HFFc6 (cell line): ENCODE measurements around the gene C2CD4C. TPM values are rescaled to one million over a fixed set of nuclear protein-coding genes. Genes with fewer than 3 reads are reported as not detected.

Source experiments
- DNase-seq: peaks from one replicate; pipeline ENCODE4 v3.0.0-alpha.2; 2018
- H3K27ac Mint-ChIP-seq: 2 replicates; pipeline ENCODE4 v1.8.0; 2020; ENCODE audit warnings: mild to moderate bottlenecking, mixed read lengths
- H3K27me3 Mint-ChIP-seq: 2 replicates; pipeline ENCODE4 v1.8.0; 2021; ENCODE audit warnings: mild to moderate bottlenecking, moderate library complexity, mixed read lengths; ENCODE audit not compliant: insufficient read depth
- H3K36me3 Mint-ChIP-seq: 2 replicates; pipeline ENCODE4 v1.8.0; 2021; ENCODE audit warnings: low read depth, mixed read lengths
- H3K4me1 Mint-ChIP-seq: 2 replicates; pipeline ENCODE4 v1.8.0; 2020; ENCODE audit warnings: low read depth, mixed read lengths
- H3K4me3 Mint-ChIP-seq: 2 replicates; pipeline ENCODE4 v1.8.0; 2020; ENCODE audit warnings: mild to moderate bottlenecking, moderate library complexity, mixed read lengths
- H3K9me3 Mint-ChIP-seq: 2 replicates; pipeline ENCODE4 v1.8.0; 2020; ENCODE audit warnings: mild to moderate bottlenecking, mixed read lengths
- CTCF ChIP-seq: fragments of 200-600 bp; sonication (generic); IDR thresholded peaks from 2 replicates; pipeline ENCODE4 v1.5.0; 2021; ENCODE audit warnings: antibody characterized with exemption, mild to moderate bottlenecking
- total RNA-seq, 6 experiments: library from RNA; stranded (reverse); fragmentation: NEBNext Ultra II Directional; extraction: Animal tissue kit (Norgen Biotek cat#: 25700); gene quantifications; 2 replicates in 1 of 6; 3 replicates in 5 of 6; pipeline ENCODE4 v1.2.3, GENCODE V29; 2021

C2CD4C gene
- total RNA-seq, 6 experiments from 2014 or later, result not detected

GRCh38 chr19:405121-405965, 3.6 kb downstream of the C2CD4C start:
- Mint-ChIP-seq H3K27ac (no peak overlapping the region), H3K36me3 (no peaks in the 10 kb centered on the region), H3K27me3 (peaks cover 3% of the 10 kb centered on the region; the same call in 1 of the 2 replicates), H3K4me3 (no peak overlapping the region), H3K4me1 (0 out of 2 replicates have a peak, but pooled peaks cover 4% of the 10 kb centered on the region), H3K9me3 (peaks cover 3% of the 10 kb centered on the region; the same call in 1 of the 2 replicates)
- no peak for TF ChIP-seq CTCF
- no peak for DNase-seq

GRCh38 chr19:403221-404027, 5.5 kb downstream of the C2CD4C start:
- no peak overlapping the region for H3K4me3 Mint-ChIP-seq
- no peak for DNase-seq

GRCh38 chr19:402786-403185, 6.2 kb downstream of the C2CD4C start:
- no peak for DNase-seq
- Mint-ChIP-seq H3K4me3 (no peak overlapping the region), H3K9me3 (peaks cover 2% of the 10 kb centered on the region; the same call in 1 of the 2 replicates), H3K27ac (no peak overlapping the region), H3K27me3 (peaks cover 3% of the 10 kb centered on the region; the same call in 1 of the 2 replicates), H3K36me3 (no peaks in the 10 kb centered on the region), H3K4me1 (no peaks in the 10 kb centered on the region)
- TF ChIP-seq CTCF, result no peak

More at GRCh38 chr19:403221-404027, 5.5 kb downstream of the C2CD4C start:
- no peaks in the 10 kb centered on the region for H3K36me3 Mint-ChIP-seq
- peaks cover 3% of the 10 kb centered on the region; the same call in 1 of the 2 replicates for H3K27me3 Mint-ChIP-seq
- TF ChIP-seq CTCF, result no peak
- H3K27ac Mint-ChIP-seq, result no peak overlapping the region
- H3K4me1 Mint-ChIP-seq, result no peaks in the 10 kb centered on the region
- H3K9me3 Mint-ChIP-seq, result no peaks in the 10 kb centered on the region

- H3K36me3 Mint-ChIP-seq, result no peaks in the 10 kb centered on the region; the same call in 1 of the 2 replicates
- peaks cover 8% of the 10 kb centered on the region; the same call in 1 of the 2 replicates for H3K27me3 Mint-ChIP-seq
- DNase-seq, result no peak
- no peaks in the 10 kb centered on the region for H3K4me1 Mint-ChIP-seq
- no peak overlapping the region for H3K27ac Mint-ChIP-seq
- H3K9me3 Mint-ChIP-seq, result peaks cover 10% of the 10 kb centered on the region
- no peak overlapping the region for H3K4me3 Mint-ChIP-seq
- no peak for TF ChIP-seq CTCF
Observed at GRCh38 chr19:401866-402511, 7.0 kb downstream of the C2CD4C start.
